UCSD-AML1 (cell line): ENCODE measurements around the gene ANAPC10.
"Not testable (repeated sequence)": the region's sequence is repeated elsewhere in the genome, so short reads cannot be mapped to it uniquely, and the experiment has no call there.

Experiments used
- DNase-seq: peaks from one replicate; lab custom pipeline; 2025; ENCODE audit not compliant: unreplicated experiment; lab: John Stamatoyannopoulos, UW

The ANAPC10 gene

GRCh38 chr4:145012841-145013240 is 85.2 kb downstream of the ANAPC10 start:
- peak; percentile 12 for DNase-seq

- DNase-seq: no peak
Measured at GRCh38 chr4:145011636-145012035, 86.4 kb downstream of the ANAPC10 start.

GRCh38 chr4:145010315-145010714 is 87.7 kb downstream of the ANAPC10 start:
- DNase-seq: not testable (repeated sequence)

GRCh38 chr4:145003675-145004074 is 94.3 kb downstream of the ANAPC10 start:
- DNase-seq: no peak

GRCh38 chr4:145001635-145002034 is 96.4 kb downstream of the ANAPC10 start:
- DNase-seq: no peak

- DNase-seq: not testable (repeated sequence)
Measured at GRCh38 chr4:145000656-145001055, 97.3 kb downstream of the ANAPC10 start.

GRCh38 chr4:144989306-144989705 is 108.7 kb downstream of the ANAPC10 start:
- DNase-seq: no peak

- no peak for DNase-seq
Measured at GRCh38 chr4:144985531-144985930, 112.5 kb downstream of the ANAPC10 start.

GRCh38 chr4:144985014-144985413 is 113.0 kb downstream of the ANAPC10 start:
- no peak for DNase-seq

GRCh38 chr4:144984241-144984640 is 113.8 kb downstream of the ANAPC10 start:
- DNase-seq: no peak

GRCh38 chr4:144975718-144976117 is 122.3 kb downstream of the ANAPC10 start:
- no peak for DNase-seq

GRCh38 chr4:144970597-144970996 is 127.4 kb downstream of the ANAPC10 start:
- no peak for DNase-seq

GRCh38 chr4:144969821-144970220 is 128.2 kb downstream of the ANAPC10 start:
- no peak for DNase-seq

GRCh38 chr4:144968606-144969005 is 129.4 kb downstream of the ANAPC10 start:
- no peak for DNase-seq

GRCh38 chr4:144967161-144967560 is 130.8 kb downstream of the ANAPC10 start:
- DNase-seq: no peak

GRCh38 chr4:144962300-144962699 is 135.7 kb downstream of the ANAPC10 start:
- DNase-seq: no peak

GRCh38 chr4:144955104-144955503 is 142.9 kb downstream of the ANAPC10 start:
- DNase-seq: no peak

- no peak for DNase-seq
Measured at GRCh38 chr4:144954230-144954629, 143.8 kb downstream of the ANAPC10 start.

GRCh38 chr4:144948421-144948820 is 149.6 kb downstream of the ANAPC10 start:
- no peak for DNase-seq

- no peak for DNase-seq
Measured at GRCh38 chr4:144948009-144948408, 150.0 kb downstream of the ANAPC10 start.
